ENCODE data around the gene ATP5MK. TPM values are rescaled to one million over a fixed set of nuclear protein-coding genes. Genes with fewer than 3 reads are reported as not detected.

Gene ATP5MK
- total RNA-seq, 1 experiment from 2014 or later = 111 TPM

DNA sequence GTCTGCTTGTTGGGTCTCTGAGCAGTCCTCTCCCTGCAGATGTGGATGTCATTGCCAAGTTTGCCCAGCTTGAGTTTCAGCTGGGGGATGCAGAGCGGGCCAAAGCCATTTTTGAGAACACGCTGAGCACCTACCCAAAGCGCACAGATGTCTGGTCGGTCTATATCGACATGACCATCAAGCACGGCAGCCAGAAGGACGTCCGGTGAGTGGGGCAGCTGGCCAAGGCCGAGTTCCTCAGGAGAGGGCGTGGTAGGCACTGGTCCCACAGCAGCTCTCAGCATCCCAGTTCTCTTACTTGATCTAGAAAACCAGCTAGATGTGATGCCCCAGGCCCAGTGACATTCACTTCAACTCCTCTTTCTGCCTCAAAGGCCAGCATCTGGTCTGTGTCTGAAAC is 48.2 kb upstream of the ATP5MK start:
- Histone ChIP-seq H3K9me2 (replicated peaks; ENCODE audit: low read length) (no peaks in the 10 kb centered on the region), H3F3A (ENCODE audit: low read length, unreplicated experiment) (no peaks in the 10 kb centered on the region), H3K79me2 (ENCODE audit: low read length) (no peaks in the 10 kb centered on the region), H3K9me3 (ENCODE audit: low read length) (no peaks in the 10 kb centered on the region), H2AFZ (ENCODE audit: low read length) (no peak overlapping the region), H3K36me3 (ENCODE audit: low read depth, low read length) (peaks cover 5% of the 10 kb centered on the region; the same call in 1 of the 2 replicates), H3K4me3 (ENCODE audit: low read length) (no peak overlapping the region), H3K27ac (ENCODE audit: low read length) (no peak overlapping the region), H3K4me1 (ENCODE audit: insufficient read depth, low read length) (peaks cover 3% of the 10 kb centered on the region; the same call in 1 of the 2 replicates), H4K20me1 (ENCODE audit: low read length) (no peaks in the 10 kb centered on the region), H3K9ac (ENCODE audit: low read length) (no peak overlapping the region), H3K4me2 (ENCODE audit: low read length) (no peak overlapping the region), H3K27me3 (ENCODE audit: low read length) (no peaks in the 10 kb centered on the region)
- no TSS peak for BruUV-seq (replicated peaks)
- DNase-seq (no peak), ATAC-seq (no peak)
- TF ChIP-seq EZH2phosphoT487 (IDR thresholded peaks at IDR 0.05; ENCODE audit: borderline replicate concordance, low read length) = no peak
- TF ChIP-seq CTCF (conservative IDR thresholded peaks at IDR 0.05; ENCODE audit: low read depth, low read length) = no peak
- TF ChIP-seq EZH2 (IDR thresholded peaks at IDR 0.05; ENCODE audit: low read length, unreplicated experiment) = no peak
- ChIA-PET POLR2A (ENCODE audit: unreplicated experiment) (no interaction called here), CTCF (no interaction called here)
- intact Hi-C loops (cut with micrococcal nuclease) = no loop called here

DNA sequence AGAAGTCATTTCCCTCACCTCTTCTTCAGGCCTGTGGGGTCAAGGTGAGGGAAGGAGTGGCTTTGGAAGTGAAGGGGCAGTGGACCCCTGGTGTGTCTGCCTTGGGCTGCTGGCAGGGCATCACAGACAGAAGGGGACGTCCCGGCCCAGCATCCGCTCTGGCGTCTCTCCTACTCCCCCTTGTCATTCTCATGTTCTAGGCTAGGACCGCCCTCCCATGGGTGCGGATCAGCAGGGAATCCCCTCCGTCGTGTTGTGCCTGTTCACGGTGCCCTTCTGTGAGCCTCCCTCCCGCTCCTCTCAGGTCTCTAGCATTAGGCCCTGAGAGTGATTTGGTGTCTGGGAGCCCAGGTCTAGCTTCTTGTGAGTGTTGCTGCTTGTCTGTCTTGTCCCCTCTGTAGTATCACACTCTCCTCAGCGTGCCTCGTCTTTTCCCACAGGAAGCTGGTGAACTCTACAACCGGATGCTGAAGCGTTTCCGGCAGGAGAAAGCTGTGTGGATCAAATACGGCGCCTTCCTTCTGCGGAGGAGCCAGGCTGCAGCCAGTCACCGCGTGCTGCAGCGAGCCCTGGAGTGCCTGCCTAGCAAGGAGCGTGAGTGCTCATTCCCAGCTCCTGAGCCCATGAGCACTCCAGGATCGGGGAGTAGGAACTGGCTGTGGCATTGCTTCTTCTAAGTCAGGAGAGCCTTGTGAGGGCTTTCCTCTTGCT is 47.4 kb upstream of the ATP5MK start:
- H3K4me2 ChIP-seq (ENCODE audit: low read length) = no peak overlapping the region
- no peaks in the 10 kb centered on the region for H3K9me3 ChIP-seq (ENCODE audit: low read length)
- intact Hi-C loops (cut with micrococcal nuclease) = no loop called here
- peaks cover under 1% of the 10 kb centered on the region; the same call in 1 of the 2 replicates for H3K4me1 ChIP-seq (ENCODE audit: insufficient read depth, low read length)
- H2AFZ ChIP-seq (ENCODE audit: low read length) = no peak overlapping the region
- H3K27me3 ChIP-seq (ENCODE audit: low read length) = no peaks in the 10 kb centered on the region
- ATAC-seq (no peak), DNase-seq (no peak)
- H3K9ac ChIP-seq (ENCODE audit: low read length) = no peak overlapping the region
- no peaks in the 10 kb centered on the region for H3F3A ChIP-seq (ENCODE audit: low read length, unreplicated experiment)
- H3K79me2 ChIP-seq (ENCODE audit: low read length) = no peaks in the 10 kb centered on the region
- H4K20me1 ChIP-seq (ENCODE audit: low read length) = no peaks in the 10 kb centered on the region
- no peak overlapping the region for H3K4me3 ChIP-seq (ENCODE audit: low read length)
- CTCF ChIA-PET = no interaction called here
- H3K36me3 ChIP-seq (ENCODE audit: low read depth, low read length) = peaks cover 6% of the 10 kb centered on the region; the same call in 1 of the 2 replicates
- no TSS peak for BruUV-seq (replicated peaks)
- POLR2A ChIA-PET (ENCODE audit: unreplicated experiment) = no interaction called here
- TF ChIP-seq EZH2phosphoT487 (IDR thresholded peaks at IDR 0.05; ENCODE audit: borderline replicate concordance, low read length) (no peak), EZH2 (IDR thresholded peaks at IDR 0.05; ENCODE audit: low read length, unreplicated experiment) (no peak), CTCF (conservative IDR thresholded peaks at IDR 0.05; ENCODE audit: low read depth, low read length) (no peak)
- H3K9me2 ChIP-seq (replicated peaks; ENCODE audit: low read length) = no peaks in the 10 kb centered on the region
- no peak overlapping the region for H3K27ac ChIP-seq (ENCODE audit: low read length)

- Histone ChIP-seq H3K9me2 (replicated peaks; ENCODE audit: low read length) (no peaks in the 10 kb centered on the region), H3K79me2 (ENCODE audit: low read length) (no peaks in the 10 kb centered on the region), H3K4me3 (ENCODE audit: low read length) (no peak overlapping the region), H4K20me1 (ENCODE audit: low read length) (no peaks in the 10 kb centered on the region), H3K27me3 (ENCODE audit: low read length) (no peaks in the 10 kb centered on the region), H3K27ac (ENCODE audit: low read length) (no peak overlapping the region), H3K9ac (ENCODE audit: low read length) (no peak overlapping the region), H3K36me3 (ENCODE audit: low read depth, low read length) (peaks cover 16% of the 10 kb centered on the region; the same call in 1 of the 2 replicates), H3K4me1 (ENCODE audit: insufficient read depth, low read length) (no peaks in the 10 kb centered on the region), H2AFZ (ENCODE audit: low read length) (no peak overlapping the region), H3F3A (ENCODE audit: low read length, unreplicated experiment) (no peaks in the 10 kb centered on the region), H3K4me2 (ENCODE audit: low read length) (no peak overlapping the region), H3K9me3 (ENCODE audit: low read length) (no peaks in the 10 kb centered on the region)
- ATAC-seq (no peak), DNase-seq (no peak)
- intact Hi-C loops (cut with micrococcal nuclease) = no loop called here
- ChIA-PET POLR2A (ENCODE audit: unreplicated experiment) (no interaction called here), CTCF (no interaction called here)
- BruUV-seq (replicated peaks) = no TSS peak
- TF ChIP-seq CTCF (conservative IDR thresholded peaks at IDR 0.05; ENCODE audit: low read depth, low read length) (no peak), EZH2 (IDR thresholded peaks at IDR 0.05; ENCODE audit: low read length, unreplicated experiment) (no peak), EZH2phosphoT487 (IDR thresholded peaks at IDR 0.05; ENCODE audit: borderline replicate concordance, low read length) (no peak)
Observed at GRCh38 chr10:103442031-103442461, 45.8 kb upstream of the ATP5MK start.

Measured in PC-3 (cell line).